ENCODE results near the gene GNG12. TPM values are rescaled to one million over a fixed set of nuclear protein-coding genes. Genes with fewer than 3 reads are reported as not detected.

Gene GNG12
- total RNA-seq, 2 experiments from 2014 or later = not detected

DNA sequence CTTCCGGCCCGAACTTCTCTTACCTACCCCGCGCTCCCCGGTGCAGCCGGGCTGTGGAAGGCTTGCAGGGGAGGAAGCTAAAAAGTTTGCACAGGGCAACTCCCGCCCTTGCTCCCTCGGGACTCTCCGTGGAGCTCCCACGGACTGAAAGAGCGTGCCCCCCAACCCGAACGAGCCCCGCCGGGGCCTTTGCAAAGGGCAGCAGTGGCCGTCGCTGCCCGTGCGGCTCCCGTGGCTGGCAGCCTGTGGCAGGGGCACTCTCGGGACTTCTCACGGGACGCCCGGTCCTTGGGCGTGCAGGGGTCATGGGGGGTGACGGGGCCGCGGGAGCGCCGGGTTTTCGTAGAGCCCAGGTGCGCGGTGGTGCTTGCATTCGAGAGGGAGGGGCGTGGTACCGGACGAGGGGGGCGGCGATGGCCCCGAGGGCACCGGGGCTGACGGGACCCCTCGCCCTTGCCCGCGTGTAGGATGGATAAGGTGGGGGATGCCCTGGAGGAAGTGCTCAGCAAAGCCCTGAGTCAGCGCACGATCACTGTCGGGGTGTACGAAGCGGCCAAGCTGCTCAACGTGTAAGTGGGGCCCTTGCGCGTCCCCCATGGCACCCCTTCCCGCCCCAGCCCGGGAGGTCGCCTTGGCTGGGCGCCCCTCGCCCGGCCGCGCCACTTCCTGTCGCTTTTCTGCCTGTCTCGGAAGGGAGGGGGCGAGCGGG, 147.6 kb downstream of the GNG12 start:
- ATAC-seq (ENCODE audit: poor library complexity) (peak; percentile 16), DNase-seq (peak; percentile 15 to 77 (median 48))
- no peaks in the 10 kb centered on the region for H3K27me3 Mint-ChIP-seq
- H3K4me1 Mint-ChIP-seq (ENCODE audit: low read depth) = peaks cover 28% of the 10 kb centered on the region
- H3K4me1 ChIP-seq (ENCODE audit: insufficient read depth, low read length) = peaks cover 17% of the 10 kb centered on the region
- peak overlapping the region; percentile 21 to 31 for H3K27ac ChIP-seq (ENCODE audit: low read depth in 1 of 2, low read length in 2 of 2)
- H3K4me3 ChIP-seq (ENCODE audit: low read length) = peak overlapping the region; percentile 91
- no peaks in the 10 kb centered on the region for H3K9me3 Mint-ChIP-seq
- H3K36me3 ChIP-seq (ENCODE audit: insufficient read depth, low read length) = peaks cover 3% of the 10 kb centered on the region
- CTCF ChIA-PET = interaction anchor here (1.4 to 1.8 kb wide), 2 partner anchors 10 to 12 kb away, joined by 4 to 5 read pairs; no protein-coding TSS in a partner anchor
- H3K27ac Mint-ChIP-seq = peak overlapping the region; percentile 89
- H3K36me3 Mint-ChIP-seq (ENCODE audit: low read depth) = peaks cover 16% of the 10 kb centered on the region
- intact Hi-C loops (cut with DNase I, micrococcal nuclease) = loop anchor here (1.0 to 10.0 kb wide), 6 partner anchors 11 to 1341 kb away; partner anchors contain the start of gene SERBP1 (in 2 of the 2)
- H3K4me3 Mint-ChIP-seq = peak overlapping the region; percentile 98
- TF ChIP-seq, protein P1, sequence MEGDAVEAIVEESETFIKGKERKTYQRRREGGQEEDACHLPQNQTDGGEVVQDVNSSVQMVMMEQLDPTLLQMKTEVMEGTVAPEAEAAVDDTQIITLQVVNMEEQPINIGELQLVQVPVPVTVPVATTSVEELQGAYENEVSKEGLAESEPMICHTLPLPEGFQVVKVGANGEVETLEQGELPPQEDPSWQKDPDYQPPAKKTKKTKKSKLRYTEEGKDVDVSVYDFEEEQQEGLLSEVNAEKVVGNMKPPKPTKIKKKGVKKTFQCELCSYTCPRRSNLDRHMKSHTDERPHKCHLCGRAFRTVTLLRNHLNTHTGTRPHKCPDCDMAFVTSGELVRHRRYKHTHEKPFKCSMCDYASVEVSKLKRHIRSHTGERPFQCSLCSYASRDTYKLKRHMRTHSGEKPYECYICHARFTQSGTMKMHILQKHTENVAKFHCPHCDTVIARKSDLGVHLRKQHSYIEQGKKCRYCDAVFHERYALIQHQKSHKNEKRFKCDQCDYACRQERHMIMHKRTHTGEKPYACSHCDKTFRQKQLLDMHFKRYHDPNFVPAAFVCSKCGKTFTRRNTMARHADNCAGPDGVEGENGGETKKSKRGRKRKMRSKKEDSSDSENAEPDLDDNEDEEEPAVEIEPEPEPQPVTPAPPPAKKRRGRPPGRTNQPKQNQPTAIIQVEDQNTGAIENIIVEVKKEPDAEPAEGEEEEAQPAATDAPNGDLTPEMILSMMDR (IDR thresholded peaks at IDR 0.05) = no peak
- H3K27me3 ChIP-seq (ENCODE audit: control insufficient read depth in 1 of 2, insufficient read depth in 2 of 2, low read length in 2 of 2) = no peaks in the 10 kb centered on the region
- POLR2A ChIA-PET = interaction anchor here (0.6 to 3.7 kb wide), 16 partner anchors 8 to 1354 kb away, joined by 3 to 74 read pairs (median 6); partner anchors contain the start of genes DNAI4, MIER1, SERBP1 and SLC35D1
- no peaks in the 10 kb centered on the region for H3K9me3 ChIP-seq (ENCODE audit: control insufficient read depth in 1 of 2, insufficient read depth in 1 of 2, low read length in 2 of 2)

DNA sequence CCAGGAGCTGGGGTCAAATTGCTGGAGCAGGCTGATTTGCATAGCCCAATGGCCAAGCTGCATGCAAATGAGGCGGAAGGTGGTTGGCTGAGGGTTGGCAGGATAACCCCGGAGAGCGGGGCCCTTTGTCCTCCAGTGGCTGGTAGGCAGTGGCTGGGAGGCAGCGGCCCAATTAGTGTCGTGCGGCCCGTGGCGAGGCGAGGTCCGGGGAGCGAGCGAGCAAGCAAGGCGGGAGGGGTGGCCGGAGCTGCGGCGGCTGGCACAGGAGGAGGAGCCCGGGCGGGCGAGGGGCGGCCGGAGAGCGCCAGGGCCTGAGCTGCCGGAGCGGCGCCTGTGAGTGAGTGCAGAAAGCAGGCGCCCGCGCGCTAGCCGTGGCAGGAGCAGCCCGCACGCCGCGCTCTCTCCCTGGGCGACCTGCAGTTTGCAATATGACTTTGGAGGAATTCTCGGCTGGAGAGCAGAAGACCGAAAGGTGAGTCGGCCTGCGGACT, 148.2 kb downstream of the GNG12 start, which contains the start of gene GADD45A:
Gene GADD45A, plus strand, starts transcription at position 135 of the 491 bp plus-strand sequence. Its CDS starts 294 bp downstream, at position 429.
- H3K4me1 Mint-ChIP-seq (ENCODE audit: low read depth) = peaks cover 28% of the 10 kb centered on the region
- DNase-seq (peak; percentile 84 to 98 (median 88)), ATAC-seq (ENCODE audit: poor library complexity) (peak; percentile 87)
- peak within 1 kb of the TSS; percentile 89 for H3K27ac Mint-ChIP-seq
- no peaks in the 10 kb centered on the region for H3K27me3 Mint-ChIP-seq
- peak within 1 kb of the TSS; percentile 21 to 31 for H3K27ac ChIP-seq (ENCODE audit: low read depth in 1 of 2, low read length in 2 of 2)
- POLR2A ChIA-PET = interaction anchor here (0.6 to 3.7 kb wide), 18 partner anchors 7 to 1353 kb away, joined by 3 to 74 read pairs (median 6); partner anchors contain the start of genes DNAI4, MIER1, SERBP1 and SLC35D1
- CTCF ChIA-PET = interaction anchor here (1.1 to 1.8 kb wide), 2 partner anchors 10 to 18 kb away, joined by 3 to 5 read pairs; no protein-coding TSS in a partner anchor
- H3K4me3 ChIP-seq (ENCODE audit: low read length) = peak within 1 kb of the TSS; percentile 91
- peaks cover 17% of the 10 kb centered on the region for H3K4me1 ChIP-seq (ENCODE audit: insufficient read depth, low read length)
- H3K27me3 ChIP-seq (ENCODE audit: control insufficient read depth in 1 of 2, insufficient read depth in 2 of 2, low read length in 2 of 2) = no peaks in the 10 kb centered on the region
- TF ChIP-seq, protein P1 (IDR thresholded peaks at IDR 0.05) = no peak
- peak within 1 kb of the TSS; percentile 98 for H3K4me3 Mint-ChIP-seq
- peaks cover 3% of the 10 kb centered on the region for H3K36me3 ChIP-seq (ENCODE audit: insufficient read depth, low read length)
- intact Hi-C loops (cut with DNase I, micrococcal nuclease) = loop anchor here (1.0 to 10.0 kb wide), 5 partner anchors 11 to 1340 kb away; partner anchors contain the start of gene SERBP1 (in 2 of the 2)
- H3K9me3 ChIP-seq (ENCODE audit: control insufficient read depth in 1 of 2, insufficient read depth in 1 of 2, low read length in 2 of 2) = no peaks in the 10 kb centered on the region
- H3K36me3 Mint-ChIP-seq (ENCODE audit: low read depth) = peaks cover 16% of the 10 kb centered on the region
- H3K9me3 Mint-ChIP-seq = no peaks in the 10 kb centered on the region

DNA sequence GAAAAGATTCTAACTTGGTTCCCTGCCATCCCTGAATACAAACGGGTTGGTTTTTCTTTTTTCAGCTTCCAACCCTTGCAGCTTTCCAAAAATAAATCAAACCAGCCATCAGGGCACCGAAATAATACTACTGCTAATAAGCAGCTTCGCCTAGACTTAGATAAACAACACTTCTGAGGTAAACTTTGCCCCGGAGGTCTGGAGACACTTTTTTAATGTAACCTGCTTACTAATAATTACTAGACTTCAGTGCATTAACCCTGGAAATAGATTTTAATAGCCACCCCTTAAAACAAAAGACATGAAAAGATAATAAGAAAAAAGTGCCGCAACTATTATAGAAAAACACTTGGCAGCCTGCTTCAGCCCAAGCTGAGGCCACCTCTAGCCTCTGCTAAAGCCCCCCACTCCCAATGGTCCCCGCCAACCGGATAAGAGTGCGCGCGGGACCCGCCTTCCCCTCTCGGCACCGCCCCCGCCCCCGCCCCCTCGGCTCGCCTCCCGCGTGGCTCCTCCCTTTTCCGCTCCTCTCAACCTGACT, 148.7 kb downstream of the GNG12 start:
- Mint-ChIP-seq H3K9me3 (no peaks in the 10 kb centered on the region), H3K27me3 (no peaks in the 10 kb centered on the region), H3K36me3 (ENCODE audit: low read depth) (peaks cover 16% of the 10 kb centered on the region), H3K4me1 (ENCODE audit: low read depth) (peaks cover 28% of the 10 kb centered on the region), H3K4me3 (peak overlapping the region; percentile 98), H3K27ac (peak overlapping the region; percentile 89)
- Histone ChIP-seq H3K27me3 (ENCODE audit: control insufficient read depth in 1 of 2, insufficient read depth in 2 of 2, low read length in 2 of 2) (no peaks in the 10 kb centered on the region), H3K27ac (ENCODE audit: low read depth in 1 of 2, low read length in 2 of 2) (no peak overlapping the region), H3K4me1 (ENCODE audit: insufficient read depth, low read length) (peaks cover 17% of the 10 kb centered on the region), H3K4me3 (ENCODE audit: low read length) (peak overlapping the region; percentile 91), H3K36me3 (ENCODE audit: insufficient read depth, low read length) (peaks cover 3% of the 10 kb centered on the region), H3K9me3 (ENCODE audit: control insufficient read depth in 1 of 2, insufficient read depth in 1 of 2, low read length in 2 of 2) (no peaks in the 10 kb centered on the region)
- ATAC-seq (ENCODE audit: poor library complexity) (no peak), DNase-seq (no peak)
- intact Hi-C loops (cut with DNase I, micrococcal nuclease) = loop anchor here (1.0 to 10.0 kb wide), 6 partner anchors 10 to 1340 kb away; partner anchors contain the start of gene SERBP1 (in 2 of the 2)
- TF ChIP-seq, protein P1 (IDR thresholded peaks at IDR 0.05) = no peak
- ChIA-PET CTCF (interaction anchor here (1.1 to 1.8 kb wide), 3 partner anchors 9 to 123 kb away, joined by 3 to 5 read pairs (median 3); no protein-coding TSS in a partner anchor), POLR2A (interaction anchor here (0.6 to 3.7 kb wide), 16 partner anchors 8 to 1353 kb away, joined by 3 to 74 read pairs (median 6); partner anchors contain the start of genes DNAI4, MIER1, SERBP1 and SLC35D1)

Measured in CD4-positive, alpha-beta T cell (primary cell).